ENCODE results near the gene PPM1E.
"Not testable (repeated sequence)": the region's sequence is repeated elsewhere in the genome, so short reads cannot be mapped to it uniquely, and the experiment has no call there.

Gene PPM1E

GRCh38 chr17:58837699-58838098 is 82.0 kb downstream of the PPM1E start:
- no peak for DNase-seq

- no peak for DNase-seq
Measured at GRCh38 chr17:58840820-58841612, 85.4 kb downstream of the PPM1E start.

GRCh38 chr17:58846413-58846812 is 90.8 kb downstream of the PPM1E start:
- not testable (repeated sequence) for DNase-seq

GRCh38 chr17:58850106-58850505 is 94.5 kb downstream of the PPM1E start:
- not testable (repeated sequence) for DNase-seq

- DNase-seq: no peak
Measured at GRCh38 chr17:58865301-58865700, 109.6 kb downstream of the PPM1E start.

GRCh38 chr17:58870747-58871146 is 115.1 kb downstream of the PPM1E start:
- no peak for DNase-seq

- no peak for DNase-seq
Measured at GRCh38 chr17:58873926-58874325, 118.3 kb downstream of the PPM1E start.

- DNase-seq: no peak
Measured at GRCh38 chr17:58875261-58875660, 119.6 kb downstream of the PPM1E start.

GRCh38 chr17:58884161-58884560 is 128.5 kb downstream of the PPM1E start:
- DNase-seq: no peak

GRCh38 chr17:58886514-58886913 is 130.9 kb downstream of the PPM1E start:
- no peak for DNase-seq

- DNase-seq: no peak
Measured at GRCh38 chr17:58889928-58890327, 134.3 kb downstream of the PPM1E start.

- no peak for DNase-seq
Measured at GRCh38 chr17:58899191-58899590, 143.5 kb downstream of the PPM1E start.

- DNase-seq: no peak
Measured at GRCh38 chr17:58902322-58902721, 146.7 kb downstream of the PPM1E start.

- no peak for DNase-seq
Measured at GRCh38 chr17:58911741-58912343, 156.2 kb downstream of the PPM1E start.

GRCh38 chr17:58913552-58913951 is 157.9 kb downstream of the PPM1E start:
- DNase-seq: no peak

- no peak for DNase-seq
Measured at GRCh38 chr17:58913971-58914769, 158.5 kb downstream of the PPM1E start.

GRCh38 chr17:58917228-58917627 is 161.6 kb downstream of the PPM1E start:
- DNase-seq: no peak

- DNase-seq: no peak
Measured at GRCh38 chr17:58918072-58918471, 162.4 kb downstream of the PPM1E start.

GRCh38 chr17:58918884-58919283 is 163.2 kb downstream of the PPM1E start:
- no peak for DNase-seq

- DNase-seq: no peak
Measured at GRCh38 chr17:58920773-58921172, 165.1 kb downstream of the PPM1E start.

GRCh38 chr17:58932956-58933355 is 177.3 kb downstream of the PPM1E start:
- DNase-seq: no peak

- DNase-seq: peak in 1 of 58 donors; percentile 1
Measured at GRCh38 chr17:58936295-58936694, 180.6 kb downstream of the PPM1E start.

All from anterior cingulate cortex (tissue), 58 donors.